IMR-90 (cell line): ENCODE data around the gene CST11. TPM values are rescaled to one million over a fixed set of nuclear protein-coding genes. Genes with fewer than 3 reads are reported as not detected.

ENCODE experiments used
- ATAC-seq: fragments of 200-7000 bp; cut with Tn5 transposase; 2 replicates; pipeline ENCODE4 v1.9.1; 2020; ENCODE audit warnings: low read depth, mild to moderate bottlenecking, moderate library complexity
- BruUV-seq: library from RNA; stranded (reverse); fragments of 400-500 nt; replicated peaks from 2 replicates; lab custom pipeline; 2021; lab: Mats Ljungman, UMichigan
- CTCF ChIA-PET: fragments of 300-600 bp; formaldehyde crosslinking; extraction: SDS; loops from one replicate; lab custom pipeline; 2021; ENCODE audit warnings: antibody characterized with exemption; lab: Yijun Ruan, JAX
- POLR2A ChIA-PET: fragments of 300-600 bp; sonication (Branson Sonifier 250); formaldehyde crosslinking; loops from one replicate; lab custom pipeline; 2022; ENCODE audit warnings: antibody characterized with exemption; ENCODE audit not compliant: unreplicated experiment; lab: Charles Lee
- DNase-seq: peaks from one replicate; pipeline ENCODE4 v3.0.0; 2013
- H2AFZ ChIP-seq: replicated peaks from 2 replicates; pipeline ENCODE3; 2013; ENCODE audit warnings: low read length, mild to moderate bottlenecking; ENCODE audit not compliant: poor library complexity
- H2AK5ac ChIP-seq: 2 replicates; pipeline ENCODE4 v1.6.1; 2013; ENCODE audit warnings: low read depth, low read length, inconsistent platforms
- H2AK9ac ChIP-seq: replicated peaks from 2 replicates; pipeline ENCODE3; 2013; ENCODE audit warnings: mild to moderate bottlenecking, low read depth, low read length, moderate library complexity; ENCODE audit not compliant: poor library complexity
- H2BK120ac ChIP-seq: 2 replicates; pipeline ENCODE4 v1.6.1; 2013; ENCODE audit warnings: low read depth, low read length, inconsistent platforms
- H2BK15ac ChIP-seq: 3 replicates; pipeline ENCODE4 v1.6.1; 2013; ENCODE audit warnings: low read depth, low read length, inconsistent platforms
- H2BK20ac ChIP-seq: 2 replicates; pipeline ENCODE4 v1.6.1; 2013; ENCODE audit warnings: low read depth, mild to moderate bottlenecking, inconsistent platforms, low read length, moderate library complexity
- H2BK5ac ChIP-seq: 2 replicates; pipeline ENCODE4 v1.6.1; 2013; ENCODE audit warnings: mild to moderate bottlenecking, low read depth, low read length, inconsistent platforms; ENCODE audit not compliant: poor library complexity, severe bottlenecking
- H3K14ac ChIP-seq: replicated peaks from 2 replicates; pipeline ENCODE4 v1.6.1; 2013; ENCODE audit warnings: low read depth, low read length, inconsistent platforms
- H3K18ac ChIP-seq: 2 replicates; pipeline ENCODE4 v1.6.1; 2013; ENCODE audit warnings: low read depth, low read length, control low read depth
- H3K23ac ChIP-seq: 2 replicates; pipeline ENCODE4 v1.6.1; 2013; ENCODE audit warnings: low read depth, low read length, inconsistent platforms
- H3K27ac ChIP-seq: 2 replicates; pipeline ENCODE4 v1.5.1; 2013; ENCODE audit warnings: mild to moderate bottlenecking, control low read depth, low read length; ENCODE audit not compliant: insufficient read depth
- H3K27me3 ChIP-seq: 2 replicates; pipeline ENCODE4 v1.6.1; 2013; ENCODE audit warnings: low read length; ENCODE audit not compliant: control insufficient read depth, insufficient read depth
- H3K36me3 ChIP-seq: 2 replicates; pipeline ENCODE4 v1.6.1; 2013; ENCODE audit warnings: low read length, mixed read lengths; ENCODE audit not compliant: control insufficient read depth, insufficient read depth
- H3K4ac ChIP-seq: 2 replicates; pipeline ENCODE4 v1.6.1; 2013; ENCODE audit warnings: low read depth, low read length, inconsistent platforms
- H3K4me1 ChIP-seq: 2 replicates; pipeline ENCODE4 v1.6.1; 2013; ENCODE audit warnings: low read length, mixed read lengths; ENCODE audit not compliant: control insufficient read depth, insufficient read depth
- H3K4me2 ChIP-seq: 2 replicates; pipeline ENCODE4 v1.6.1; 2013; ENCODE audit warnings: low read depth, mild to moderate bottlenecking, control low read depth, low read length, moderate library complexity
- H3K4me3 ChIP-seq: 2 replicates; pipeline ENCODE4 v1.5.1; 2013; ENCODE audit warnings: low read depth, mild to moderate bottlenecking, control low read depth, low read length, moderate library complexity; ENCODE audit not compliant: insufficient read depth
- H3K56ac ChIP-seq: 2 replicates; pipeline ENCODE4 v1.6.1; 2013; ENCODE audit warnings: low read length, inconsistent platforms; ENCODE audit not compliant: insufficient read depth; ENCODE audit errors: extremely low read depth
- H3K79me1 ChIP-seq, 2 experiments: 2 replicates each; pipeline ENCODE4 v1.6.1; 2013; ENCODE audit warnings: low read length in 2 of 2, inconsistent platforms in 1 of 2, low read depth in 1 of 2
- H3K9ac ChIP-seq: 2 replicates; pipeline ENCODE4 v1.6.1; 2013; ENCODE audit warnings: low read depth, low read length, control low read depth
- H3K9me1 ChIP-seq: 2 replicates; pipeline ENCODE4 v1.6.1; 2013; ENCODE audit warnings: low read length, inconsistent platforms; ENCODE audit not compliant: insufficient read depth
- H3K9me3 ChIP-seq: 2 replicates; pipeline ENCODE4 v1.6.1; 2013; ENCODE audit warnings: low read length; ENCODE audit not compliant: control insufficient read depth, insufficient read depth
- H4K20me1 ChIP-seq: 2 replicates; pipeline ENCODE4 v1.6.1; 2013; ENCODE audit warnings: low read length, inconsistent platforms; ENCODE audit not compliant: insufficient read depth
- H4K5ac ChIP-seq: 2 replicates; pipeline ENCODE4 v1.6.1; 2013; ENCODE audit warnings: mild to moderate bottlenecking, low read depth, low read length, control low read depth
- H4K8ac ChIP-seq, 2 experiments: 2 replicates each; pipeline ENCODE4 v1.6.1; 2013; ENCODE audit warnings: low read depth in 2 of 2, low read length in 2 of 2, control low read depth in 1 of 2, inconsistent platforms in 1 of 2
- H4K91ac ChIP-seq: 2 replicates; pipeline ENCODE4 v1.6.1; 2013; ENCODE audit warnings: low read depth, low read length, inconsistent platforms; ENCODE audit not compliant: insufficient read depth
- CEBPB ChIP-seq: IDR thresholded peaks from 2 replicates; pipeline ENCODE4 v1.6.1; 2012; ENCODE audit warnings: low read depth, low read length, improper control_type of control experiment
- CTCF ChIP-seq: conservative IDR thresholded peaks from 2 replicates; pipeline ENCODE4 v1.5.1; 2012; ENCODE audit warnings: mild to moderate bottlenecking, low read depth, low read length, improper control_type of control experiment
- ELK1 ChIP-seq: fragments of 150-350 bp; IDR thresholded peaks from 2 replicates; pipeline ENCODE4 v1.6.1; 2016; ENCODE audit warnings: low read depth, mild to moderate bottlenecking, low read length, moderate library complexity, borderline replicate concordance
- FOS ChIP-seq: fragments of 150-350 bp; IDR thresholded peaks from 2 replicates; pipeline ENCODE4 v1.6.1; 2016; ENCODE audit warnings: low read depth, low read length
- MAFK ChIP-seq: IDR thresholded peaks from 2 replicates; pipeline ENCODE4 v1.6.1; 2012; ENCODE audit warnings: low read depth, low read length, improper control_type of control experiment
- NFE2L2 ChIP-seq: fragments of 150-350 bp; IDR thresholded peaks from 2 replicates; pipeline ENCODE4 v1.6.1; 2016; ENCODE audit warnings: low read depth, mild to moderate bottlenecking, low read length
- POLR2A ChIP-seq: IDR thresholded peaks from 2 replicates; pipeline ENCODE4 v1.6.1; 2012; ENCODE audit warnings: mild to moderate bottlenecking, low read depth, low read length
- RCOR1 ChIP-seq: IDR thresholded peaks from 2 replicates; pipeline ENCODE4 v1.6.1; 2012; ENCODE audit warnings: mild to moderate bottlenecking, low read length, improper control_type of control experiment; ENCODE audit not compliant: insufficient replicate concordance
- RFX5 ChIP-seq: IDR thresholded peaks from 2 replicates; pipeline ENCODE4 v1.8.0; 2012; ENCODE audit warnings: low read depth, mild to moderate bottlenecking, low read length, moderate library complexity
- SMC3 ChIP-seq: fragments of 150-350 bp; IDR thresholded peaks from 2 replicates; pipeline ENCODE4 v1.6.1; 2016; ENCODE audit warnings: low read depth, mild to moderate bottlenecking, antibody characterized with exemption, low read length, moderate library complexity
- USF2 ChIP-seq: fragments of 150-350 bp; IDR thresholded peaks from 2 replicates; pipeline ENCODE4 v1.6.1; 2017; ENCODE audit warnings: mild to moderate bottlenecking, antibody characterized with exemption, low read length, low read depth
- WGBS, 2 experiments: methylation state at CpG; one replicate each; pipeline versions ENCODE4 v1.1.5 to v1.1.7; 2013; ENCODE audit warnings: missing lambda C conversion rate in 2 of 2; ENCODE audit not compliant: insufficient read length in 1 of 2; ENCODE audit errors: extremely low coverage in 2 of 2; 5-methylcytosine and 5-hydroxymethylcytosine counted together
- dilution Hi-C: fragments of 300-500 bp; cut with HindIII; formaldehyde crosslinking; loops from one replicate; pipeline ENCODE4 v1.14.3; 2018; ENCODE audit warnings: low sequenced_read_pairs; ENCODE audit not compliant: unreplicated experiment
- in situ Hi-C: fragments of 300-500 bp; cut with MboI; formaldehyde crosslinking; loops from 3 replicates; pipeline ENCODE4 v1.14.3; 2019; ENCODE audit warnings: low sequenced_read_pairs, inconsistent platforms, mixed read lengths
- intact Hi-C: fragments of 100-400 bp; cut with micrococcal nuclease; formaldehyde crosslinking; loops from 2 replicates; pipeline ENCODE4 v1.10.0; 2022
- polyA plus RNA-seq, 3 experiments: library from polyadenylated mRNA; depleted of rRNA; stranded (reverse); fragments of >200 nt; gene quantifications; 2 replicates each; pipeline ENCODE4 v1.2.3, GENCODE V29; 2012; ENCODE audit warnings: low replicate concordance in 1 of 3
- total RNA-seq: library from RNA; depleted of rRNA; stranded (reverse); fragments of >200 nt; gene quantifications from 2 replicates; pipeline ENCODE4 v1.2.3, GENCODE V29; 2012

CST11 gene
- total and polyA plus RNA-seq, 2 of the 4 experiments (the other 2 are of a cell fraction), result not detected

GRCh38 chr20:23435626-23436539 lies 16.8 kb downstream of the CST11 start:
- Histone ChIP-seq H2BK5ac (no peak overlapping the region), H2AK5ac (no peak overlapping the region), H2BK120ac (no peak overlapping the region), H4K5ac (no peak overlapping the region), H3K27ac (no peak overlapping the region), H4K20me1 (no peaks in the 10 kb centered on the region), H2AK9ac (no peak overlapping the region), H3K4ac (no peak overlapping the region), H3K23ac (no peak overlapping the region), H3K56ac (no peak overlapping the region), H3K4me3 (no peak overlapping the region), H3K9me3 (no peaks in the 10 kb centered on the region), H3K9me1 (no peaks in the 10 kb centered on the region), H2AFZ (no peak overlapping the region), H2BK20ac (no peak overlapping the region), H3K14ac (no peak overlapping the region), H3K36me3 (no peaks in the 10 kb centered on the region), H3K9ac (no peak overlapping the region), H3K27me3 (peaks cover 10% of the 10 kb centered on the region), H3K4me1 (no peaks in the 10 kb centered on the region), H3K18ac (no peak overlapping the region), H4K8ac (no peak overlapping the region), H3K4me2 (no peak overlapping the region), H4K91ac (no peak overlapping the region), H2BK15ac (no peak overlapping the region), H3K79me1 (no peaks in the 10 kb centered on the region)
- no CpG with 5 or more reads among the region's 11 CpGs for WGBS, 2 experiments
- dilution Hi-C loops, result no loop called here
- ChIA-PET POLR2A (no interaction called here), CTCF (interaction anchor here (0.6 kb wide), 1 partner anchor 11 kb away, joined by 5 read pairs; no protein-coding TSS in a partner anchor)
- no peak for ATAC-seq
- intact Hi-C loops, result no loop called here
- no TSS peak for BruUV-seq
- in situ Hi-C loops, result no loop called here
- TF ChIP-seq POLR2A (no peak), SMC3 (no peak), MAFK (no peak), RFX5 (no peak), RCOR1 (no peak), CTCF (no peak), ELK1 (no peak), USF2 (no peak), FOS (no peak), NFE2L2 (no peak), CEBPB (no peak)
- DNase-seq, result no peak
